Amygdala (tissue), 56 donors: ENCODE measurements around the gene GADD45B.

Source experiments
- DNase-seq, 56 donors: peaks; one replicate each; lab custom pipeline; 2025; lab: John Stamatoyannopoulos, UW

Gene GADD45B, protein sequence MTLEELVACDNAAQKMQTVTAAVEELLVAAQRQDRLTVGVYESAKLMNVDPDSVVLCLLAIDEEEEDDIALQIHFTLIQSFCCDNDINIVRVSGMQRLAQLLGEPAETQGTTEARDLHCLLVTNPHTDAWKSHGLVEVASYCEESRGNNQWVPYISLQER

DNA sequence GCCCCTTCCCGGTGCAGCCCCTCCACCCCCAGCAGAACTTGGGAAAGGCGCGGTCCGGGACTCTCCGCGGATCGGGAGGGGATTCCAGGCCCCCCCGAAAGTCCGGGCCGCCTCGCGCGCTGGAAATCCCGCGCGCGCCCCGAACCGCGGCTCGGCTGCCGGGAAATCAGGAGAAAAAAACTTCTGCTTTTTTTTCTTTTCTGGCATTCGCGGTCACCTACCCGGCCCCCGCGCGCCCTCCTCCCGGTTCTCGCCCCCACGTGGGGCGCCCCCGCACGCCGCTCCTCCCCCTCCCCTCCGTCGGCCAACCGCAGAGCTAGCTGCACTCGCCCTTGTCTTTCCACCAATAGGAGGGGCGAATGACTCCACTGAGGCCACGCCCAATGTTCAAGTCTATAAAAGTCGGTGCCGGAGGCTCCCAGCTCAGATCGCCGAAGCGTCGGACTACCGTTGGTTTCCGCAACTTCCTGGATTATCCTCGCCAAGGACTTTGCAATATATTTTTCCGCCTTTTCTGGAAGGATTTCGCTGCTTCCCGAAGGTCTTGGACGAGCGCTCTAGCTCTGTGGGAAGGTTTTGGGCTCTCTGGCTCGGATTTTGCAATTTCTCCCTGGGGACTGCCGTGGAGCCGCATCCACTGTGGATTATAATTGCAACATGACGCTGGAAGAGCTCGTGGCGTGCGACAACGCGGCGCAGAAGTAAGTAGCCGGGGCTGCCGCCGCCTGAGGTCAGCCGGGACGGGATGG is at the start of gene GADD45B:
Gene GADD45B, plus strand, starts transcription at position 426 of the 749 bp plus-strand sequence. Its CDS starts 232 bp downstream, at position 658.
- DNase-seq, result peak; percentile 56 to 98 (median 94)

DNA sequence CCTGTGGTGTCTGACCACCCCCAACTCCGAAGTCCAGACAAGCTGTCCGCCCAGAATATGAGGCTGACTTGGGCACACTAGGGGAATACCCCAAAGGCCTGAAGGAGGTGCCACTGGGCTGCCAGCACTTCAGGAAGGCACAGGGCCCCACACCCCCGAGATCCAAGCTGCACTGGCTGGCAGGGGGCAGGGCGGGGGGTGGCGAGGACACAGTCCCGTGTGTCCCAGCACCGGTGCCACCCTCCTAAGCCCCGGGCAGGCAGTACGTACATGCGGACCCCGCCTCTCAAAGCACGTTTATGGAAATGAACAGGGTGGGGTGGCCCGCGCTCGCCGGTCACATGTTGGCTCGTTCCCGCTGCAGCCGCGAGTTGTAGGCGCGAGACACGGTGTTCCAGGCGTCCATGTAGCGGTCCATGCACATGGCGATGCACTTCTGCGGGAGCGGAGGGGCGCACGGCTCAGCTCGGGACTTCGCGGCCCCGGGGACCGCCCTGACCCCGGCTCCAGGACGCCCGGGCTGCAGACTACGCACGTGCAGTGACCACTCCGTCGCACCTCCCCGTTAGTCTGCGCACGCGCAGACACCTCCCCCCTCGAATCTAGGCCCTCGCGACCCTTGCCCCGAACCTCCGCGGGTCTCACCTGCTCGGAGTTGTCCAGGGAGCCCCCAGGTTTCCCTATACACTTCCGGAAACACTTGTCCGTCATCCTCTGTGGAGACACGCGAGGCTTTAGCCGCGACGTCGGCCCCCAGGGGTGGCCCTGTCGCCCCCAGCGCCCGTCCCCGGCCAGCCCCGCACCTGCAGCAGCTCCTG is 49.1 kb upstream of the GADD45B start:
- DNase-seq, result peak in 8 of 56 donors; percentile 34 to 58 (median 50)

DNA sequence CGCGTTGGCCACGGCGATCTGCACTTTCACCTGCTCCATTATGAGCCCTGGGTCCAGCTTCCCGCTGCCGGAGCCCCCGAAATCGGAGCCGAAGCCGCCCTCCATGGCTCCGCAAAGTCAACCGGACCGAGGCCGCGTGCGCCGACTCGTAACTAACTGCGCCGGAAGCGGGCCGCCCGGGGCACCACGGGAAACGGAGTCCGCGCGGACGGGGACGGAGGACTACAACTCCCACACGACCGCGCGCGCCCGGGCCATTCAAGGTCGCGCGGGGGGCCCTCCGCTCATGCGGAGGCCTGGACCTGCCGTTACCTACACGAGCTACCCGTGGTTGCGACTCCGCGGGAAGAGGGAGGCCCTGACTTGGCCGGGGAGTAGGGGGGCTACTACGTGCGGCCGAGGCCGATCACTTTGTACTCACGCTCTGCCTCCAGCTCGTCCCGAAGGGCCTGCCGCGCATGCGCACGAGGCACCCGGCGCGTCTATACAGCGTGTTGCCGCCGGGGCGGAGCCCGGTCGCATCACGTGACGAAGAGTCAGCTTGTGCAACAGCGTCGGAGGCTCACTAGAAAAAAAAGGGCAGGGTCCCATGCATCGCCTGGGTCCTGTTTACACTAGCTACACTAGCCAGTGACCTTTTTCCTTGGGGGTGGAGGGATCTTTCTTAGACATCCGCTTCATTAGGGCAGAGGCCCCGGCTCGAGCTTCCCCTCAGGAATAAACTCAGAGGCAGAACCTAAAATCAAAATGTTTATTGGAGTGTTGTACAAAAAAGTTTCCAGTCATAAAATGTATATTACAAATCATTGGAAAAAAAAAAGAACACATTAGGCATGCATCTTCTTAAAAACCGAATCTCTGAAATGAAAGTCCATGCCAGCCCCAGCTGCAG is 48.3 kb upstream of the GADD45B start, which contains the start of gene TIMM13:
Gene TIMM13, minus strand, starts transcription at position 158 of the 892 bp plus-strand sequence. Its CDS starts 53 bp downstream, at position 105.
- DNase-seq, result peak; percentile 72 to 100 (median 94)

DNA sequence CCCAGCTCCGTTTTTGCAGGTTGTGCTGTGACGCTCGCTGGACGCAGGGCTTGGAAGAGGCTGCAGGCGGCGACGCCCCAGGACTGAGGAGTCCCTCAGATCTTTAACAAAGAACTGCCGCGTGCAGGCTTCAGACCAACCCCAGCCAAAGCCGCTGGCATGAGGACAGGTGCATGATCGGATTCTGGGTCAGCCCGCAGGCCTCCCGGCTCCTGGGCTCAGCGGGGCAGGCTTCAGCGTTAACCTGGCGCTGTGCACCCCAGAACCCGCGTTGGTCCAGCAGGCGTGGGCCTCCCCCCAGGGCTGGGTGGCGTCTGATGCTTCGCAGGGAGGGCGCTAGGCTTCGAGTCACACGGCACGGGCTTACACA is 47.6 kb upstream of the GADD45B start:
- DNase-seq, result peak in 18 of 56 donors; percentile 4 to 52 (median 24)

DNA sequence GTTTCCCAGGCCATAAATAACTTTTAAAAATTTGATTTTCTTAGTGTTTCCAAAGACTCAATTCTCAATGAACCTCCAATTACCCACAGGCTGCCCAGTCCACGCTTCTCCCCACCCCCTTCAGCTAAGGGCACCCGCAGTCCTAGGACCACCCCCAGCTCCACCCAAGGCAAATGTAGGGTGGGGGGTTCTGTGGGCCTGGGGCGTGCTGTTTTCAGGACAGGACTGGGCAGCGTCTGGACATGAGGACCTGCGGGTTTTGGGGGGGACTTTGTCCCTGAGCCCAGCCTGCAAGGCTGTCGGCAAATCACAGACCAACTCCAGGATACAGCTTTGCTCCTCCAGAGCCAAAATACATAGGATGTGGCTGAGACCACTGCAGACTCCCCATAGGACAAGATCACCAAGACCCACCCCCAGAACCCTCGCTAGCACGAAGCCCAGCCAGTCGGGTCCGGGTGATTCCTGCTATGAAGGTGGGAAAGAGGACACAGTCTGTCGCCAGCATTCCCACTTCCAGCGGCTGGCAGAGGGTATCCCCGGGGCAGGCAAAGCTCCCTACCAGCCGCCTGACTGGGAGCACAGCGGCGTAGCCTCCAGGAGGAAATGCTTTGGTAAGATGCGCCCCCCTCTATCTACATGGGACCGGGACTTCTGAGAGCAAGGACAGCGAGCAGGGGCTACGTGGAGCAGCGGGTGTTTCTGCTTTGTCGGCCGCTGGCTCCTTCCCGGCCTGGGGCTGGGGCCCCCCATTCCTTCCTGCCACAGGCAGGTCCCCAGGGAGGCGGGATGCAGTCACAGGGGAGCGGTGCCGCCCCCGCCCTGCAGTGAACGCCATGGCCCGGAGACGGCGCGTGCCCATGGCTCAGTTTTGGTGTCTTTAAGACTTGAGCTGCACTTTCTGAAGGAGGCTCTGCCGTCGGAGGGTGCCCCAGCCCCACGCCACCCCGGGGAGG is 46.9 kb upstream of the GADD45B start:
- no peak for DNase-seq

DNA sequence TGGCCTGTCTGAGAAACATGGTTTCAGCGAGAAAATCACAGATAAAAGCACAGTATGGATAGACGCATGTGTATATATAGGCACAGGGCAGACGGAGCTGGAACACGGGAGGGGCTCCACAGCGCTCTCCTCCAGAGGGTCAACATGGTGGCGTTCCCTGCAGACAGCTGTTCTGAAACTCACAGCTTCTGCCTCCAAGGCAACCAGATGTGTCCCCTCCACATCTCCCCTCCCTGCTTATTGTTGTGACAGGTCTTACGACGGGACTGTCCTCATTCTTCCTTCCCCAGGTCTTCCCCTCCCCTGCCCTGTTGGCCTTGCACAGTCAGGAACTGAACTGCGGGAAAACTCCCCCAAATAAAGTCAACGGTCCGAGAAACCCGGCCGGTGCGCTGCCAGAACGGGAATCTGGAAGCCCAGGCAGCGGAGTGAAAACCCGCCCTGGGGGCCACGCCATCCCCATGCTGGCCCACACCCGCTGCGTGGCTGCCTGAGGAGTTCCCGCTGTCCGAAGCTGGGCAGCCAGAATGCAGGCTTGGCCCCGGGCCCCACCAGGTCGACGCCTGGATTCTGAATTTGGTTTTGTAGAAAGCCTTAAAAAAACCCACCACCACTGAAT is 45.9 kb upstream of the GADD45B start:
- no peak for DNase-seq

DNA sequence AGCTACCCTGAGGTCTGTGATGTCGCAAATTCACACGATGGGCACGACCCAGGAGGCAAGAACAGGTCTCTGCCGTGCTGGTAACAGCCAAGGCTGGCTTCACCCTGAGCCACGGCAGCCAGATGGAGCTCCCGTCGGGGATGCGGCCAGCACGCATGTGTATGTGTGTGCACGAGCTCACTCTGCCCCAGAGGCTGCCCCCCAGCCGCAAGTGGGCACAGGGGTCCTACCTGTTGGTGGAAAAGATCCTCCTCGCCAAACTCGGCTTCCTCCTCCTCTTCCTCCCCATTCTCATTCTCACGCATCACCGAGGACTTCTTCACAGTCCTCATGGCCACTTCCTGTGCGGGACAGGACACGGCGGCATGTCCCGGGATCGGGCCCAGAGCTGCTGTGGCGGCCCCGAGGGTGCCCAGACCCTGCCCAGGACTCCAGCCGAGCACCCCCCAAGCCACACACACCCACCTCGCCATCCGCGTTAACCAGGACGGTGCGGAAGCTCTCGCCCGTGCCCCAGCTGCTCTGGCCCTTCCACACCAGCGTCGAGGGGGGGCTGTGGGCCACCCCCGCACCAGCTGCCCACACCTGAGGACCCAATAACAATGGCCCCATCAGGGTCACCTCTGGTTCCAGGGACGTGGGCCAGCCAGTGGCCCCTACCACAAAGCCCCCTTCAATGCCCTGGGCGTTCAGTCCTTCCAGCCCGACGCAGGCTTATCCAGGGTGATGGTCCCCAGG is 44.4 kb upstream of the GADD45B start:
- DNase-seq, result no peak

DNA sequence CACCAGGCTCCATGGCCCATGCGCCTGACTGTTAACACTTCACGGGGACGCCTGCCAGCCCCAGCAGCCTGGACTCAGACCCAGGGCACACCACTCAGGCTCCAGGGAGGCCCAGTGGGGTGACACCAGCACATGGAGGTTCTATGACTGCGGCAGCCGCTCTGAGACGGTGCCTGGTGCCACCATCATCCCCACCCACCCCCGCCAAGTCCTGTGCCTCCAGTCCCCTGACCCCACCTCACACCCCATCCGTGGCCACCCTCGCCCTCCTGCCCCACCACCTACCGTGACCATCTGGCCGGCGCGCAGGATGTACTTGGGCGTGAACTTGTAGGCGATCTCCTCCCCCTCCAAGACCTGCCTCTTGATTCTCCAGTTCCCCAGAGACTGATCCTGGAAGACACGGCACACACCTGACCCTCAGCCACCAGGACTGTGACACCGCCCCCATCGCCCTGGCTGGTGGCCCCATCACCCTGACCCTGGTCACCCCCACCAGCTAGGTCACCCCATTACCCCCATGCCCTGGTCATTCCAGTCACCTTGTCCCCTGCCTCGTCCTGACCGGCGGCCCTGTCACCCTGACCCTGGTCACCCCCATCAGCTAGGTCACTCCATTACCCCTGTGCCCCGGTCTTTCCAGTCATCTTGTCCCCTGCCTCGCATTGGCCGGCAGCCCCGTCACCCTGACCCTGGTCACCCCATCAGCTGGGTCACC is 43.6 kb upstream of the GADD45B start:
- DNase-seq, result no peak

DNA sequence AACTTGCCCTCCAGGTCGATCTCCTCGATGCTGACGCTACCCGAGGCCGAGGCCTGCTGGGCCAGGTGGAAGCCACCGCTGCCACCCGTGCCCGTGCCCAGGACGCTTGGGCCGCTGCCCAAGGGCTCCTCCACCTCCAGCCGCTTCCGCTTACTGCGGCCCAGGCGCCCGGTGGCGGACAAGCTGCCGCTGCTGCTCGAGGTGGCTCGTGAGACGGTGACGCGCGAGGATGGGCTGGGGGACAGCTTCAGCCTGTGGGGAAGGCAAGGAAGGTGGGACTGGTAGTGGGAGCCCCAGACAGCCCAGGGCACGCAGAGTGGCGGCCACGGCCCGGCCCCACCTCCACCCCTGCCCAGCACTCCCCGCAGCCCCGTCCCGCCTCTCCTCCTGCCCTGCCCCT is 42.1 kb upstream of the GADD45B start:
- no peak for DNase-seq

DNA sequence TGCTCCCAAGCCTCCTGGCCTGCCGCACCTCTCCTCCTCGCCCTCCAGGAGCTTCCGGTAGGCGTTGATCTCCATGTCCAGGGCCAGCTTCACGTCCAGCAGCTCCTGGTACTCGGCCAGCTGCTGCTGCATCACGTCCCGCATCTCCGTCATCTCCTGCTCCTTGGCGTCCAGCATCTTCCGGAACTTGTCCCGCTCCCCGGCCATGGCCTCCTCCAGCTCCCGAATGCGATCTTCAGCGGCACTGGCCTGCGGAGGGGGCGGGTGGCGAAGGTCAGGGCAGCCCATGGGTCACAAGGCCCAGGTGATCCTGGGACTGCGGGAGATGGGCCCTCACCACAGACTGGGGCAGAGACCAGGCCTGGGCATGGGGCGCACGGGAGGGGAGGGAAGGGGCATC is 41.7 kb upstream of the GADD45B start:
- DNase-seq, result no peak

DNA sequence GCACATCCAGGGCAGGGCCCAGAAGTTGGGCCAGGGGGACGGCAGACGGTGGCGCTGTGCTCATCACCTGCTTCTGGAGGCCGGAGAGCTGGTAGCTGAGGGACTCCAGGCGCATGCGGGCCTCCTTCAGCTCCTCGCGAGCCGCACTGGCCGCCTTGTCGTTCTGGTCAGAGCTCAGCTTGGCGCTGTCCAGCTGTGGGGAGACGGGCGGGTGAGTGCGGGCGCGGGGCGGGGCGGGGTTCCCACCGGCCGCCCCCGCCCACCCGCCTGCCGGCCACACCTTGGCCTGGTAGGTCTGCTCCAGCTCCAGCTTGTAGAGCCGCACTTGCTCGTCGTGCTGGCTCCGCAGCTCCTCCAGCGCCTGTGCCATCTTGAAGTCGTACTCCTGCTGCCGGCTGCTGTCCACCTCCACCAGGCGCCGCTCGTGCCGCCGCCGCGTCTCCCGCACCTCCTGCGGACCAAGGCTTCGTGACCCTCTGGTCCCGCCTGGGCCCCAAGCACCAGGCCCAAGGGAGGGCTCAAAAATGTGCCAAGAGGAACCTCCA is 41.1 kb upstream of the GADD45B start:
- DNase-seq, result no peak

DNA sequence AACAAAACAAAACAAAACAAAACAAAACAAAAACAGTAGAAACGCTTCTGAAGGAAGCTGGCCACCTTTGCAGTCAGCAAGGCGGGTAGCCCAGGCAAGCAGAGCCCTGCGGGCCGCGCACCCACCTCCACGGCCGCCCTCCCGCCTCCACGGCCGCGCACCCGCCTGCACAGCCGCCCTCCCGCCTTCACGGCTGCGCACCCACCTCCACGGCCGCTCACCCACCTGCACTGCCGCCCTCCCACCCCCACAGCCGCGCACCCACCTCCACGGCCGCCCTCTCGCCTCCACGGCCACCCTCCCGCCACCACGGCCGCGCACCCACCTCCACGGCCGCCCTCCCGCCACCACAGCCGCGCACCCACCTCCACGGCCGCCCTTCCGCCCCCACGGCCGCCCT is 39.5 kb upstream of the GADD45B start:
- no peak for DNase-seq

DNA sequence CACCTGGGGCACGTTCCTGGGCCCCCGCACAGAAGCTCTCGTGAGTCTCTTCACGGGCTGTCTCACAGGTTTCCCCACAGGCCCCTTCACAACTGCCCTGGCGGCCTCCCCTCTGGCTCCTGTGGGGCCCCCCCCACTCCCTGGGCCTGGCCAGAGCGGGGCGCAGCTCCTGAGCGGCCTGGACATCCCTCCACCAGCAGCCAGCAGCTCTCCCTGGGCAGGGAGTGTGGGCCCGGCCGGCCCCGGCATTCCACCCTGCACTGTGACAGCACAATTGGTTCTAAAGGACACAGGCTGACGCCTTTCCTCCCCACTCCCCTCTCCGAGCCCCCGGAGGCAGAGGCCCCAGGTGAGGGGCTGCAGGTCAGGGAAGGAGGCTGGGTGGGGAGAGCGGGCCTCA is 39.0 kb upstream of the GADD45B start:
- no peak for DNase-seq

DNA sequence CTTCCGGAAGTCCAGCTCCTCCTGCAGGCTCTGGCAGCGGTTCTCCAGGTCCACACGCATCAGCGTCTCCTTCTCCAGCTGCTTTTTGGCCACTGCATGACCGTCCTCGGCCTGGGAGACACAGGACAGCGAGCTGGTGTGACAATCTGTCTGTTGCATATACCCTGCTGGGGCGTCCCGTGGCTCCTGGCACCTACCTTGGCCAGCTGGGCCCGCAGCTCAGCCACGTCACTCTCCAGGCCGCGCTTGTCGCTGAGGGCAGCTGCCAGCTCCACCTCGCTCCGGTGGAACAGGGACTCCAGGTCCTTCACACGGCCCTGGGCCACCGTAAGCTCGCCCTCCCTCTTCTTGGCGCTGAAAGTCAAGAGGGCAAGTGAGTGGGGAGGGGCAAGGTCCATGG is 37.7 kb upstream of the GADD45B start:
- DNase-seq, result no peak

DNA sequence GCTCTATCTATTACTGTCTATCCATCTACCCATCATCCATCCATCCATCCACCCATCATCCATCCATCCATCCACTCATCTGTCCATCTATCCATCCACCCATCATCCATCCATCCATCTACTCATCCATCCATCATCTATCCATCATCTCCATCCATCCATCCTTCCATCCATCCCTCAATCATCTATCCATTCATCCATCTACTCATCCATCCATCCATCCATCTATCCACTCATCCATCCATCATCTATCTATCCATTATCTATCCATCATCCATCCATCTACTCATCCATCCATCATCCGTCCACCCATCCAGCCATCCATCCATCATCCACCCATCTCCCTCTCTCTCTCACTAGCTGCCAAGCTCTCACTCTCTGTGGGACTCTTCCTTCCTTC is 35.4 kb upstream of the GADD45B start:
- DNase-seq, result no peak

DNA sequence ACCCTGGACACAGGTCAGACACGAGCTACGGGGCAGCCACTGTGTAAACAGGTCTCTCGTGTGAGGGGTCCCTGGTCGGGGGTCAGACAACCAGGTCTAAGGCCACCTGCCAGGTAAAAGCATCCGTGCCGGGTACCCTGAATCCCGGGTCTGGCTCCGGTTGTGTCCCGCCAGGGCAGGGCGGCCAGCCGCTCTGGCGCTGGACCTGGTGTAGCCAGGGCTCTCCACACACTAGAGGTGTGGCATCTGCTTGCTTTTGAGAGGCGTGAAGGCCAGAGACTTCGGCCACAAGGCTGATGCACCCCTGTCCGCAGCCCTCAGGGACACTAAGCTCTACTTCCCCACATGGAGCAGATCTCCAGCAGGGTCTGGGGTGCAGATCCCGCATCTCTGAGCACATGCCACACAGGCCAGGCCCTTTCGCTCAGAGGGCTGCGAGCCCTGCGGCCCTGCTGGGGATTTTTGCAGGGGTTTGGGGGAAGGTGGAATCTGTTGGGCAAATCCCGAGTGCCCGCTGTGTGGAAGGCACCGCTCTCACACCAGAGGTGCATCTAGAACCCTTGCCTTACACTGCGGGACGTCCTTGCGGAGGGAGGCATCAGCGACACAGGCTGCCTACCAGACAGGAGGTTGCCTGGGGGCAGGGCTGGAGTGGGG is 34.7 kb upstream of the GADD45B start:
- DNase-seq, result peak in 1 of 56 donors; percentile 6
